NCI-H1436 treated with DMSO at 0.1 percent for 48 hours (cell line): ENCODE results near the gene RPGR.

Experiments used
- DNase-seq: peaks from one replicate; lab custom pipeline; 2025; lab: John Stamatoyannopoulos, UW

RPGR gene

GRCh38 chrX:38318606-38319005 lies 8.7 kb downstream of the RPGR start:
- no peak for DNase-seq

GRCh38 chrX:38318196-38318595 lies 9.1 kb downstream of the RPGR start:
- DNase-seq, result no peak

GRCh38 chrX:38315186-38315585 lies 12.1 kb downstream of the RPGR start:
- DNase-seq, result no peak

- DNase-seq, result no peak
Observed at GRCh38 chrX:38313190-38313589, 14.1 kb downstream of the RPGR start.

GRCh38 chrX:38312436-38312835 lies 14.9 kb downstream of the RPGR start:
- no peak for DNase-seq

GRCh38 chrX:38311743-38312142 lies 15.6 kb downstream of the RPGR start:
- no peak for DNase-seq

- no peak for DNase-seq
Observed at GRCh38 chrX:38305971-38306370, 21.3 kb downstream of the RPGR start.

GRCh38 chrX:38304010-38304409 lies 23.3 kb downstream of the RPGR start:
- DNase-seq, result no peak

- no peak for DNase-seq
Observed at GRCh38 chrX:38293741-38294140, 33.6 kb downstream of the RPGR start.

GRCh38 chrX:38287674-38288073 lies 39.6 kb downstream of the RPGR start:
- DNase-seq, result no peak

GRCh38 chrX:38285649-38286048 lies 41.7 kb downstream of the RPGR start:
- DNase-seq, result no peak

GRCh38 chrX:38282049-38282448 lies 45.3 kb downstream of the RPGR start:
- DNase-seq, result no peak

GRCh38 chrX:38279188-38279587 lies 48.1 kb downstream of the RPGR start:
- DNase-seq, result no peak

GRCh38 chrX:38278682-38279081 lies 48.6 kb downstream of the RPGR start:
- no peak for DNase-seq

- no peak for DNase-seq
Observed at GRCh38 chrX:38277802-38278201, 49.5 kb downstream of the RPGR start.

GRCh38 chrX:38277136-38277535 lies 50.2 kb downstream of the RPGR start:
- DNase-seq, result no peak

GRCh38 chrX:38276089-38276488 lies 51.2 kb downstream of the RPGR start:
- DNase-seq, result no peak

GRCh38 chrX:38275615-38276014 lies 51.7 kb downstream of the RPGR start:
- DNase-seq, result no peak

GRCh38 chrX:38273453-38273852 lies 53.9 kb downstream of the RPGR start:
- DNase-seq, result no peak

- no peak for DNase-seq
Observed at GRCh38 chrX:38271154-38271716, 56.1 kb downstream of the RPGR start.

GRCh38 chrX:38268011-38268410 lies 59.3 kb downstream of the RPGR start:
- DNase-seq, result no peak

- no peak for DNase-seq
Observed at GRCh38 chrX:38262715-38263620, 64.3 kb downstream of the RPGR start.

GRCh38 chrX:38260231-38260630 lies 67.1 kb downstream of the RPGR start:
- DNase-seq, result no peak

- DNase-seq, result no peak
Observed at GRCh38 chrX:38256019-38256418, 71.3 kb downstream of the RPGR start.
